Measurements from ENCODE around the gene FCAMR. TPM values are rescaled to one million over a fixed set of nuclear protein-coding genes. Genes with fewer than 3 reads are reported as not detected.
A peak's percentile ranks its signal among the peaks of the same experiment; 100 is the strongest.

Gene FCAMR
- polyA plus RNA-seq, 3 donors, result not detected

DNA sequence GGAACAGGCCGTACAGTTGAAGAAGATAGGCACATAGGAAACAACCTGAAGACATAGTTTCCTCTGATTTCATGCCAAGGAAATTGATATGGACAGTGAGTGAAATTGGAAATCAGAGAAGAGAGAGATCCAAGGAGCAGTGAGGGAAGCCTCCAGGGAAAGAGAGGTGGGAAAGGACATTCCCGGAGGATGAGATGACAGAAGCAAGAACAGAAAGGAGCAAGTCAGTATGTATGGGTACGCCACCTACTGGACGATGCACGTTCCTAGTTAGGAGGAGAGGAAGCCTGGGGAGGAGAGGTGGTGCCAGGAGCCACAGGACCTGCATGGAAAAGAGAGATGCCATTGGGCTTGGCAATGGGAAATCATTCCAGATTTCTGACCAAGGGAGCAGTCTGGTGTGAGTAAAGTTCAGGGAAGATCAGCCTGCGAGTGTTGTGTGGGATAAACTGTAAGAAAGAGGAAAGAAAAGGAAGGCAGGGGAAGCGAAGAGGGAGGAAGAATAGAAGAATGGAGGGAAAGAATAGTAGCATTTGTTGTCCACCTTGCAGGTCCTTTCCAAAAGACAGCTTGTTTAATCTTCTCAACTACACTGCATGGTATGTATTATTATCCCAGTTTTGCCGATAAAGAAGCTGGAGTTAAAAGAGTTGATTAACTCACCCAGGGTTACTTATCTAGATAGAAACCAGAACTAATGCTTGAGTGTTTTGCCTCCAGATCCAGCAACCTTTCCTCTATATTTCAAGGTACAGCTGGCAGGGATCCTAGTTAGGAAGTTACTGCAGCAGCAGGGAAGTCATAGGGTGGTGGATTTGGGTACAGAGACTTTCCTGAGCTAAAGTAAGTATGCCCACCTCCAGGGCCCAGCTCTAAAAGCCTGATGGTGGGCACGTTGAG, 34.9 kb upstream of the FCAMR start:
- Histone ChIP-seq H2AFZ (ENCODE audit: insufficient read depth, low read depth, low read length, poor library complexity, severe bottlenecking) (no peak overlapping the region), H3K9ac (ENCODE audit: insufficient read depth, low read length, poor library complexity, severe bottlenecking) (no peak overlapping the region), H4K20me1 (ENCODE audit: insufficient read depth, low read length) (no peaks in the 10 kb centered on the region), H3K4me1 (ENCODE audit: control insufficient read depth in 1 of 2, insufficient read depth in 2 of 2, low read length in 2 of 2) (no peaks in the 10 kb centered on the region), H3K4me3 (replicated peaks in 1 of 3; ENCODE audit: low read depth in 2 of 3, low read length in 3 of 3) (no peak overlapping the region), H3K9me3 (replicated peaks in 1 of 2; ENCODE audit: control insufficient read depth in 1 of 2, insufficient read depth in 1 of 2, low read length in 2 of 2) (no peaks in the 10 kb centered on the region), H3K36me3 (replicated peaks in 1 of 2; ENCODE audit: control insufficient read depth in 1 of 2, insufficient read depth in 2 of 2, low read length in 2 of 2) (no peaks in the 10 kb centered on the region), H3K79me2 (ENCODE audit: insufficient read depth, low read length) (no peaks in the 10 kb centered on the region), H3K4me2 (replicated peaks; ENCODE audit: extremely low read depth, low read length, poor library complexity, severe bottlenecking) (no peak overlapping the region), H3K27ac (ENCODE audit: low read depth in 1 of 2, low read length in 2 of 2) (no peak overlapping the region), H3K27me3 (ENCODE audit: control insufficient read depth in 2 of 2, insufficient read depth in 2 of 2, low read length in 2 of 2) (no peaks in the 10 kb centered on the region)
- Mint-ChIP-seq H3K9me3 (peaks cover 0 to 3% (median 0%) of the 10 kb centered on the region in 7 donors), H3K4me1 (peaks cover 2% of the 10 kb centered on the region), H3K27me3 (ENCODE audit: low read depth in 3 of 3) (peaks cover 2 to 12% (median 4%) of the 10 kb centered on the region in 3 donors), H3K4me3 (peak overlapping the region; percentile 47 to 69), H3K27ac (no peak overlapping the region), H3K36me3 (no peaks in the 10 kb centered on the region)
- intact Hi-C loops (cut with micrococcal nuclease), result no loop called here
- peak; percentile 27 to 50 (median 32) for DNase-seq
- TF ChIP-seq, protein P1, sequence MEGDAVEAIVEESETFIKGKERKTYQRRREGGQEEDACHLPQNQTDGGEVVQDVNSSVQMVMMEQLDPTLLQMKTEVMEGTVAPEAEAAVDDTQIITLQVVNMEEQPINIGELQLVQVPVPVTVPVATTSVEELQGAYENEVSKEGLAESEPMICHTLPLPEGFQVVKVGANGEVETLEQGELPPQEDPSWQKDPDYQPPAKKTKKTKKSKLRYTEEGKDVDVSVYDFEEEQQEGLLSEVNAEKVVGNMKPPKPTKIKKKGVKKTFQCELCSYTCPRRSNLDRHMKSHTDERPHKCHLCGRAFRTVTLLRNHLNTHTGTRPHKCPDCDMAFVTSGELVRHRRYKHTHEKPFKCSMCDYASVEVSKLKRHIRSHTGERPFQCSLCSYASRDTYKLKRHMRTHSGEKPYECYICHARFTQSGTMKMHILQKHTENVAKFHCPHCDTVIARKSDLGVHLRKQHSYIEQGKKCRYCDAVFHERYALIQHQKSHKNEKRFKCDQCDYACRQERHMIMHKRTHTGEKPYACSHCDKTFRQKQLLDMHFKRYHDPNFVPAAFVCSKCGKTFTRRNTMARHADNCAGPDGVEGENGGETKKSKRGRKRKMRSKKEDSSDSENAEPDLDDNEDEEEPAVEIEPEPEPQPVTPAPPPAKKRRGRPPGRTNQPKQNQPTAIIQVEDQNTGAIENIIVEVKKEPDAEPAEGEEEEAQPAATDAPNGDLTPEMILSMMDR (IDR thresholded peaks at IDR 0.05), result peak; percentile 82
- WGBS (ENCODE audit: insufficient coverage), result 29% methylated on average over 5 of the region's 9 CpGs

DNA sequence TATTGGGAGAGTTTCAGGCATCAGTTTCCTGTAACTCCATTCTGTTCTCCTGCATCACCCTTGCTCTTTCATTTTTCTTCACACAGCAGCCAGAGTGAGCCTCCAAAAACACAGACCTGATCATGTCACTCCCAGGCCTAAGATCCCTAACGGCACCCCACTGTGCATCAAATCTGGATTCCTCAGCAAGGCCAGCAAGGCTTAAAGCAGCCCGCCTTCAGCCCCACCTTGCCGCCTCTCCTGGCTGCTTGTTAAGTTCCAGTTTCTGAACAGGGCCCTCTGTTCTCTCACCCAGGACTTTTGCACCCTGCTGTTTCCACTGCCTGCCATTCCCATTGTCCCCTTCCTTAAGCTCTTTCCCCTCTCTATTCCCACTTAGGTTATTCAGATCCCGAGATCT, 33.0 kb upstream of the FCAMR start:
- no peaks in the 10 kb centered on the region for H3K9me3 ChIP-seq (replicated peaks in 1 of 2; ENCODE audit: control insufficient read depth in 1 of 2, insufficient read depth in 1 of 2, low read length in 2 of 2)
- Mint-ChIP-seq H3K27me3 (ENCODE audit: low read depth in 3 of 3) (peaks cover 2 to 9% (median 4%) of the 10 kb centered on the region in 3 donors), H3K27ac (no peak overlapping the region), H3K4me3 (no peak overlapping the region), H3K4me1 (peaks cover 2% of the 10 kb centered on the region), H3K9me3 (peaks cover 0 to 3% (median 0%) of the 10 kb centered on the region in 7 donors), H3K36me3 (no peaks in the 10 kb centered on the region)
- H3K79me2 ChIP-seq (ENCODE audit: insufficient read depth, low read length), result no peaks in the 10 kb centered on the region
- H3K27me3 ChIP-seq (ENCODE audit: control insufficient read depth in 2 of 2, insufficient read depth in 2 of 2, low read length in 2 of 2), result no peaks in the 10 kb centered on the region
- 100% methylated on average over 4 of the region's 4 CpGs for WGBS (ENCODE audit: insufficient coverage)
- H3K4me1 ChIP-seq (ENCODE audit: control insufficient read depth in 1 of 2, insufficient read depth in 2 of 2, low read length in 2 of 2), result no peaks in the 10 kb centered on the region
- TF ChIP-seq, protein P1 (IDR thresholded peaks at IDR 0.05), result no peak
- H4K20me1 ChIP-seq (ENCODE audit: insufficient read depth, low read length), result no peaks in the 10 kb centered on the region
- intact Hi-C loops (cut with micrococcal nuclease), result no loop called here
- H2AFZ ChIP-seq (ENCODE audit: insufficient read depth, low read depth, low read length, poor library complexity, severe bottlenecking), result no peak overlapping the region
- no peak overlapping the region for H3K4me3 ChIP-seq (replicated peaks in 1 of 3; ENCODE audit: low read depth in 2 of 3, low read length in 3 of 3)
- H3K9ac ChIP-seq (ENCODE audit: insufficient read depth, low read length, poor library complexity, severe bottlenecking), result no peak overlapping the region
- no peaks in the 10 kb centered on the region for H3K36me3 ChIP-seq (replicated peaks in 1 of 2; ENCODE audit: control insufficient read depth in 1 of 2, insufficient read depth in 2 of 2, low read length in 2 of 2)
- no peak for DNase-seq
- H3K4me2 ChIP-seq (replicated peaks; ENCODE audit: extremely low read depth, low read length, poor library complexity, severe bottlenecking), result no peak overlapping the region
- H3K27ac ChIP-seq (ENCODE audit: low read depth in 1 of 2, low read length in 2 of 2), result no peak overlapping the region

Data from CD14-positive monocyte (primary cell).